ENCODE results near the gene BUD31. TPM values are rescaled to one million over a fixed set of nuclear protein-coding genes. Genes with fewer than 3 reads are reported as not detected.

BUD31 gene
- total and polyA plus RNA-seq, 9 of the 15 experiments (the other 6 are each of a cell fraction or from before 2014, with no cell fraction given), result 105 to 342 (median 247) TPM

DNA sequence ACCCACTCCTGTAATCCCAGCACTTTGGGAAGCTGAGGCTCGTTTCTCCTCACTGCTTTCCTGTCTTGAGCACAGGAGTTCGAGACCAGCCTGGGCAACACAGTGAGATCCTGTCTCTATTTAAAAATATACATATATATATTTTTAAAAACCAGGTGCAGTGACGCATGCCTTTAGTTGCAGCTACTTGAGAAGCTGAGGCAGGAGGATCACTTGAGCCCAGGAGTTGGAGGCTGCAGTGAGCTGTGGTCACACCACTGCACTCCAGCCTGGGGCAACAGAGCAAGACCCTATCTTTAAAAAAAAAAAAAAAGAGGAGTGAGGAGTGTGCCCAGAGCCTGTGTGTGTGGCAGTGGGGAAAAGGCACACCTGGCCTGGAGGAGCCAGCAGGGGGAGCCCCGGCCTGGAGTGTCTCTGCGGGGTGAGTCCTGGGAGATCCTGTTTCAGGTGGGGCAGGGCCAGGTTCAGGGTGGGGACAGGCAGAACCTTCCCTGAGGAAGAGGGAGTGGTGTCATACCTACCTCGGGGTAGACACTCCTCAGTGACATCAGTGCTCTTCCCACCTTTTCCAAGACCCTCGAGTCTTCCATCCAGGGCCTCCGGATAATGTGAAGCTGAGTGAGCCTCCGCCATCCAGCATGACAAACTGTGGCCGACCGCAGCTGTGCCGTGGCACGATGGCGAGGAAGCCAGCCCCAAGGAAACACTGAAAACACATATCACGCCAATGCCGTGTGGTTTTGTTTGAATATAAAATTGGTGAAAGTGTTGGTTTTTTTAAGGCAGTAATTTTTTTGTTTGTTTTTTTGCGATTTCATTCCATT, 43.2 kb upstream of the BUD31 start:
- BruUV-seq (replicated peaks), result no TSS peak
- Histone ChIP-seq H3K4me2 (ENCODE audit: insufficient read depth, low read length) (no peak overlapping the region), H3K4me3 (no peak overlapping the region), H3K79me2 (ENCODE audit: control insufficient read depth, insufficient read depth, low read length) (no peaks in the 10 kb centered on the region), H3K27ac (ENCODE audit: extremely low read depth, low read depth, low read length) (0 out of 3 replicates have a peak overlapping the region, but pooled peaks have one; percentile 12), H3K27me3 (ENCODE audit: control insufficient read depth in 2 of 2, insufficient read depth in 2 of 2, low read length in 2 of 2) (no peaks in the 10 kb centered on the region), H3K36me3 (ENCODE audit: control insufficient read depth, insufficient read depth, low read length) (peaks cover 58% of the 10 kb centered on the region), H3K9me3 (replicated peaks; ENCODE audit: control insufficient read depth, insufficient read depth, low read depth, low read length) (no peaks in the 10 kb centered on the region), H3K4me1 (replicated peaks in 1 of 2; ENCODE audit: control insufficient read depth in 2 of 2, insufficient read depth in 2 of 2, low read length in 2 of 2) (peaks cover 27 to 36% of the 10 kb centered on the region in 2 experiments), H2AFZ (ENCODE audit: low read depth, low read length) (no peak overlapping the region), H3K9me1 (ENCODE audit: control insufficient read depth, insufficient read depth, low read length) (no peaks in the 10 kb centered on the region), H4K20me1 (replicated peaks; ENCODE audit: control insufficient read depth, insufficient read depth, low read length) (no peaks in the 10 kb centered on the region; the same call in 1 of the 2 replicates), H3K9ac (ENCODE audit: insufficient read depth in 1 of 2, low read depth in 2 of 2, low read length in 2 of 2) (peak overlapping the region in 1 of 2 experiments; percentile 4; a peak in 1 of 4 replicates)
- intact Hi-C loops (cut with micrococcal nuclease), result loop anchor here (1.0 kb wide), 1 partner anchor 22 kb away; no protein-coding TSS in a partner anchor
- POLR2A ChIA-PET, result interaction anchor here (0.7 to 1.2 kb wide), 3 partner anchors 10 to 382 kb away, joined by 3 to 6 read pairs (median 6); partner anchors contain the start of gene ARPC1B
- in situ Hi-C loops (cut with MboI), result no loop called here
- 75% methylated on average over 17 of the region's 17 CpGs for WGBS (ENCODE audit: insufficient coverage, low coverage, missing lambda C conversion rate)
- DNase-seq (ENCODE audit: extremely low read depth in 1 of 4, low spot score in 3 of 4) (peak; percentile 75 to 82 (median 79)), FAIRE-seq (peak; percentile 62), ATAC-seq (peak; percentile 89)
- CTCF ChIA-PET (ENCODE audit: low intra/inter-chr PET ratio), result interaction anchor here (0.6 to 4.4 kb wide), 3 partner anchors 21 to 688 kb away, joined by 3 to 18 read pairs (median 6); no protein-coding TSS in a partner anchor
- TF ChIP-seq SIX5 (IDR thresholded peaks at IDR 0.05; ENCODE audit: borderline replicate concordance in 1 of 2, insufficient read depth in 1 of 2, low read depth in 1 of 2, low read length in 2 of 2), result peak in 1 of 2 experiments; percentile 8; a peak in 1 of 4 replicates
- TF ChIP-seq DPF2 (IDR thresholded peaks at IDR 0.05), result no peak
- TF ChIP-seq, protein P1, sequence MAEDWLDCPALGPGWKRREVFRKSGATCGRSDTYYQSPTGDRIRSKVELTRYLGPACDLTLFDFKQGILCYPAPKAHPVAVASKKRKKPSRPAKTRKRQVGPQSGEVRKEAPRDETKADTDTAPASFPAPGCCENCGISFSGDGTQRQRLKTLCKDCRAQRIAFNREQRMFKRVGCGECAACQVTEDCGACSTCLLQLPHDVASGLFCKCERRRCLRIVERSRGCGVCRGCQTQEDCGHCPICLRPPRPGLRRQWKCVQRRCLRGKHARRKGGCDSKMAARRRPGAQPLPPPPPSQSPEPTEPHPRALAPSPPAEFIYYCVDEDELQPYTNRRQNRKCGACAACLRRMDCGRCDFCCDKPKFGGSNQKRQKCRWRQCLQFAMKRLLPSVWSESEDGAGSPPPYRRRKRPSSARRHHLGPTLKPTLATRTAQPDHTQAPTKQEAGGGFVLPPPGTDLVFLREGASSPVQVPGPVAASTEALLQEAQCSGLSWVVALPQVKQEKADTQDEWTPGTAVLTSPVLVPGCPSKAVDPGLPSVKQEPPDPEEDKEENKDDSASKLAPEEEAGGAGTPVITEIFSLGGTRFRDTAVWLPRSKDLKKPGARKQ (CRISPR knock-in tag; IDR thresholded peaks at IDR 0.05), result no peak
- TF ChIP-seq KLF16 (IDR thresholded peaks at IDR 0.05), result 0 out of 2 replicates have a peak, but pooled peaks have one; percentile 23
- TF ChIP-seq, protein P2, sequence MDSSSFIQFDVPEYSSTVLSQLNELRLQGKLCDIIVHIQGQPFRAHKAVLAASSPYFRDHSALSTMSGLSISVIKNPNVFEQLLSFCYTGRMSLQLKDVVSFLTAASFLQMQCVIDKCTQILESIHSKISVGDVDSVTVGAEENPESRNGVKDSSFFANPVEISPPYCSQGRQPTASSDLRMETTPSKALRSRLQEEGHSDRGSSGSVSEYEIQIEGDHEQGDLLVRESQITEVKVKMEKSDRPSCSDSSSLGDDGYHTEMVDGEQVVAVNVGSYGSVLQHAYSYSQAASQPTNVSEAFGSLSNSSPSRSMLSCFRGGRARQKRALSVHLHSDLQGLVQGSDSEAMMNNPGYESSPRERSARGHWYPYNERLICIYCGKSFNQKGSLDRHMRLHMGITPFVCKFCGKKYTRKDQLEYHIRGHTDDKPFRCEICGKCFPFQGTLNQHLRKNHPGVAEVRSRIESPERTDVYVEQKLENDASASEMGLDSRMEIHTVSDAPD (CRISPR knock-in tag; IDR thresholded peaks at IDR 0.05), result no peak
- TF ChIP-seq, protein P3, sequence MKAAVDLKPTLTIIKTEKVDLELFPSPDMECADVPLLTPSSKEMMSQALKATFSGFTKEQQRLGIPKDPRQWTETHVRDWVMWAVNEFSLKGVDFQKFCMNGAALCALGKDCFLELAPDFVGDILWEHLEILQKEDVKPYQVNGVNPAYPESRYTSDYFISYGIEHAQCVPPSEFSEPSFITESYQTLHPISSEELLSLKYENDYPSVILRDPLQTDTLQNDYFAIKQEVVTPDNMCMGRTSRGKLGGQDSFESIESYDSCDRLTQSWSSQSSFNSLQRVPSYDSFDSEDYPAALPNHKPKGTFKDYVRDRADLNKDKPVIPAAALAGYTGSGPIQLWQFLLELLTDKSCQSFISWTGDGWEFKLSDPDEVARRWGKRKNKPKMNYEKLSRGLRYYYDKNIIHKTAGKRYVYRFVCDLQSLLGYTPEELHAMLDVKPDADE (conservative IDR thresholded peaks at IDR 0.05; ENCODE audit: control insufficient read depth, low read depth, low read length), result 0 out of 2 replicates have a peak, but pooled peaks have one; percentile 38
- TF ChIP-seq ZNF384 (IDR thresholded peaks at IDR 0.05; ENCODE audit: low read depth, low read length), result peak; percentile 76; the same call in 1 of the 2 replicates
- TF ChIP-seq, protein P4, sequence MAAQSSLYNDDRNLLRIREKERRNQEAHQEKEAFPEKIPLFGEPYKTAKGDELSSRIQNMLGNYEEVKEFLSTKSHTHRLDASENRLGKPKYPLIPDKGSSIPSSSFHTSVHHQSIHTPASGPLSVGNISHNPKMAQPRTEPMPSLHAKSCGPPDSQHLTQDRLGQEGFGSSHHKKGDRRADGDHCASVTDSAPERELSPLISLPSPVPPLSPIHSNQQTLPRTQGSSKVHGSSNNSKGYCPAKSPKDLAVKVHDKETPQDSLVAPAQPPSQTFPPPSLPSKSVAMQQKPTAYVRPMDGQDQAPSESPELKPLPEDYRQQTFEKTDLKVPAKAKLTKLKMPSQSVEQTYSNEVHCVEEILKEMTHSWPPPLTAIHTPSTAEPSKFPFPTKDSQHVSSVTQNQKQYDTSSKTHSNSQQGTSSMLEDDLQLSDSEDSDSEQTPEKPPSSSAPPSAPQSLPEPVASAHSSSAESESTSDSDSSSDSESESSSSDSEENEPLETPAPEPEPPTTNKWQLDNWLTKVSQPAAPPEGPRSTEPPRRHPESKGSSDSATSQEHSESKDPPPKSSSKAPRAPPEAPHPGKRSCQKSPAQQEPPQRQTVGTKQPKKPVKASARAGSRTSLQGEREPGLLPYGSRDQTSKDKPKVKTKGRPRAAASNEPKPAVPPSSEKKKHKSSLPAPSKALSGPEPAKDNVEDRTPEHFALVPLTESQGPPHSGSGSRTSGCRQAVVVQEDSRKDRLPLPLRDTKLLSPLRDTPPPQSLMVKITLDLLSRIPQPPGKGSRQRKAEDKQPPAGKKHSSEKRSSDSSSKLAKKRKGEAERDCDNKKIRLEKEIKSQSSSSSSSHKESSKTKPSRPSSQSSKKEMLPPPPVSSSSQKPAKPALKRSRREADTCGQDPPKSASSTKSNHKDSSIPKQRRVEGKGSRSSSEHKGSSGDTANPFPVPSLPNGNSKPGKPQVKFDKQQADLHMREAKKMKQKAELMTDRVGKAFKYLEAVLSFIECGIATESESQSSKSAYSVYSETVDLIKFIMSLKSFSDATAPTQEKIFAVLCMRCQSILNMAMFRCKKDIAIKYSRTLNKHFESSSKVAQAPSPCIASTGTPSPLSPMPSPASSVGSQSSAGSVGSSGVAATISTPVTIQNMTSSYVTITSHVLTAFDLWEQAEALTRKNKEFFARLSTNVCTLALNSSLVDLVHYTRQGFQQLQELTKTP (IDR thresholded peaks at IDR 0.05; ENCODE audit: low read depth in 1 of 2, partially characterized antibody in 2 of 2), result no peak
- TF ChIP-seq CC2D1A (IDR thresholded peaks at IDR 0.05), result 0 out of 2 replicates have a peak, but pooled peaks have one; percentile 37
